SJCRH30 (cell line): Measurements from ENCODE around the gene TAF9. TPM values are rescaled to one million over a fixed set of nuclear protein-coding genes. Genes with fewer than 3 reads are reported as not detected.

Source experiments
- DNase-seq, 2 experiments: peaks; one replicate each; pipeline ENCODE4 v3.0.0-alpha.2; 2015 to 2020
- H3K27ac ChIP-seq: fragments of 250-450 bp; sonication (Bioruptor Pico); 2 replicates; pipeline ENCODE4 v1.5.1; 2020; ENCODE audit warnings: mild to moderate bottlenecking, moderate library complexity
- H3K27me3 ChIP-seq: fragments of 250-450 bp; sonication (Bioruptor Pico); 2 replicates; pipeline ENCODE4 v1.5.1; 2020; ENCODE audit warnings: mild to moderate bottlenecking, moderate library complexity
- H3K36me3 ChIP-seq: fragments of 250-450 bp; sonication (Bioruptor Pico); 2 replicates; pipeline ENCODE4 v1.5.1; 2020; ENCODE audit warnings: mild to moderate bottlenecking, moderate library complexity
- H3K4me1 ChIP-seq: fragments of 250-450 bp; sonication (Bioruptor Pico); 2 replicates; pipeline ENCODE4 v1.5.1; 2020; ENCODE audit warnings: mild to moderate bottlenecking, moderate library complexity
- H3K4me3 ChIP-seq: fragments of 250-450 bp; sonication (Bioruptor Pico); 2 replicates; pipeline ENCODE4 v1.5.1; 2020; ENCODE audit warnings: mild to moderate bottlenecking, moderate library complexity
- H3K9me3 ChIP-seq: fragments of 250-450 bp; sonication (Bioruptor Pico); replicated peaks from 2 replicates; pipeline ENCODE4 v1.5.1; 2020; ENCODE audit warnings: mild to moderate bottlenecking, moderate library complexity
- total RNA-seq: library from RNA; depleted of rRNA; stranded (reverse); fragments of >200 nt; shearing (Covaris generic); gene quantifications from 2 replicates; pipeline ENCODE4 v1.2.3, GENCODE V29; 2014; rRNA removed

TAF9 gene
- total RNA-seq, 1 experiment from 2014 or later, result 181 TPM

DNA sequence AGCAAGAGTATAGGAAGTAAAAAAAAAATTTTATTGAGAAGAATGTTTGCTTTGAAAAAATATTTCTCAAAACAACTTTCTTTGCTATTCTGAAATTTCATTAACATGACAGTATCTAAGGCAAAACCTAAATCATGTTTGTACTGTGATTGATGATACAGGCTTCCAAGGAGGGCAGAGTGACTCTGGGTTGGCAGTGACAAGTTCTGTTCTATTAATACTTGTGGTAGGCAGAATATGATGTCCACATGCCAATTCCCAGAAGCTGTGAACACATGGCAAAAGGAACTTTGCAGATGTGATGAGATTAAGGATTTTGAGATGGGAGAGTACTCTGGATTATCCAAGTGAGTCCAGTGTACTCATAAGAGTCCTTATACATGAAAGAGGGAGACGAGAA is 53.3 kb downstream of the TAF9 start:
- Histone ChIP-seq H3K27ac (no peak overlapping the region), H3K27me3 (no peaks in the 10 kb centered on the region), H3K4me1 (no peaks in the 10 kb centered on the region), H3K9me3 (no peaks in the 10 kb centered on the region), H3K36me3 (no peaks in the 10 kb centered on the region), H3K4me3 (no peak overlapping the region)
- DNase-seq, result no peak

Other genes with a start within 250 kb of the TAF9 start
- 301 and 311 TPM in 2 replicates for gene CCNB1, start 202.4 kb downstream of the TAF9 start, total RNA-seq
- gene CENPH, start 179.9 kb downstream of the TAF9 start, total RNA-seq, result 86.3 and 103 TPM in 2 replicates
- 39.7 and 46.6 TPM in 2 replicates for gene CDK7, start 134.6 kb downstream of the TAF9 start, total RNA-seq
- 2.6 and 3.7 TPM in 2 replicates for gene CCDC125, start 36.7 kb downstream of the TAF9 start, total RNA-seq
- 57.5 and 64.0 TPM in 2 replicates for gene AK6, start within 50 bp of the TAF9 start, total RNA-seq
- gene RAD17, start 298 bp upstream of the TAF9 start, total RNA-seq, result 45.5 and 49.1 TPM in 2 replicates
- 0.20 and 0.28 TPM in 2 replicates for gene MARVELD2, start 45.6 kb upstream of the TAF9 start, total RNA-seq
- 36.1 and 36.6 TPM in 2 replicates for gene OCLN, start 123.3 kb upstream of the TAF9 start, total RNA-seq
- 99.2 and 109 TPM in 2 replicates for gene GTF2H2C, start 190.7 kb upstream of the TAF9 start, total RNA-seq